Tibial nerve (tissue), 3 donors: ENCODE results near the gene MT1F.

Experiments
- CTCF ChIP-seq, 5 experiments: fragments of 200-600 bp in 3 of 5; fragments of 450-650 bp in 2 of 5; sonication (generic) in 3 of 5; IDR thresholded peaks; one replicate each; pipeline ENCODE4 v1.5.1; 2016 to 2019; ENCODE audit warnings: antibody characterized with exemption in 5 of 5, mild to moderate bottlenecking in 3 of 5, moderate library complexity in 2 of 5
- POLR2A ChIP-seq, 2 donors: fragments of 450-650 bp; IDR thresholded peaks; one replicate each; pipeline ENCODE4 v1.6.1; 2017; ENCODE audit warnings: antibody characterized with exemption in 2 of 2, mild to moderate bottlenecking in 2 of 2, moderate library complexity in 2 of 2

GRCh38 chr16:56618138-56618537 lies 39.6 kb upstream of the MT1F start:
- TF ChIP-seq CTCF (IDR thresholded peaks at IDR 0.05) (no peak), POLR2A (IDR thresholded peaks at IDR 0.05) (no peak)
